ENCODE data around the gene SH3RF2.

DNA sequence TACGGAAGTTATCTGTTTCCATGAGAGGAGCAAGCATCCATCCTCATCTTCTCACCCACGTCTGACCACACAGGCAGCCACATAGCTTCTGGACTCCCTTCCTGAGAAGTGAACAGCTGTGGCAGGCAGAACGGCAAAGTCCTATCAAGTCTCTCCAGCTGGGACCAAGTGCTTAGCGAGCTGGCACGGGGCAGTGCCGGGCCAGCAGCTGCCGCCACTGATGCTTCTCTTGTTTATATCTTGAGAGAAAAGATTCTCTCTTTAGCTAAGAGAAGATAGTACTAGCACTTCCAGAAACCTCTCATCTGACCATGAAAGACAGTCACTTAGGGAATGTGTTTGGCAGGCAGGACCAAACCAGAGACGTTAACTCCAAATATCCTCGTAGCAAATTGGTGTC is 131.8 kb downstream of the SH3RF2 start:
- TF ChIP-seq CTCF (IDR thresholded peaks at IDR 0.05), result no peak
- no peak for TF ChIP-seq EZH2 (IDR thresholded peaks at IDR 0.05; ENCODE audit: borderline replicate concordance, insufficient read depth, low read depth, low read length, poor library complexity, severe bottlenecking)

All from B cell (primary cell).